Measurements from ENCODE around the gene MPIG6B.

MPIG6B gene

GRCh38 chr6:31752739-31753319, 29.7 kb downstream of the MPIG6B start:
- TF ChIP-seq CTCF (IDR thresholded peaks at IDR 0.05) = no peak

GRCh38 chr6:31758281-31758680, 35.1 kb downstream of the MPIG6B start:
- no peak for TF ChIP-seq CTCF (IDR thresholded peaks at IDR 0.05)

GRCh38 chr6:31760790-31761189, 37.6 kb downstream of the MPIG6B start:
- TF ChIP-seq CTCF (IDR thresholded peaks at IDR 0.05) = no peak

- no peak for TF ChIP-seq CTCF (IDR thresholded peaks at IDR 0.05)
Observed at GRCh38 chr6:31761343-31761742, 38.2 kb downstream of the MPIG6B start.

GRCh38 chr6:31762356-31762755, 39.2 kb downstream of the MPIG6B start, which contains the start of gene SAPCD1:
Gene SAPCD1 (plus strand): TSS chr6:31762656. CDS start chr6:31763055, 399 bp downstream.
- TF ChIP-seq CTCF (IDR thresholded peaks at IDR 0.05) = no peak

GRCh38 chr6:31762878-31763618, 39.9 kb downstream of the MPIG6B start:
- no peak for TF ChIP-seq CTCF (IDR thresholded peaks at IDR 0.05)

- TF ChIP-seq CTCF (IDR thresholded peaks at IDR 0.05) = no peak
Observed at GRCh38 chr6:31763619-31763940, 40.4 kb downstream of the MPIG6B start.

Measured in LNCAP (cell line).